Measurements from ENCODE around the gene FMO3.

The FMO3 gene

DNA sequence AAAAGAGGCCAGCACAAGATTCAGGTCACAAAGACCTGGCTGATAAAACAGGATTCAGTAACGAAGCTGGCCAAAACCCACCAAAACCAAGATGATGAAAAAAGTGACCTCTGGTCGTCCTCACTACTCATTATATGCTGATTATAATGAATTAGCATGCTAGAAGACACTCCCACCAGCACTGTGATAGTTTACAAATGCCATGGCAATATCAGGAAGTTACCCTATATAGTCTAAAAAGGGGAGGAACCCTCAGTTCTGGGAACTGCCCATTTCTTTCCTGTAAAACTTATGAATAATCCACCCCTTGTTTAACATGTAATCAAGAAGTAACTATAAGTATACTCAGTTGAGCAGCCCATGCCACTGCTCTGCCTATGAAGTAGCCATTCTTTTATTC lies 68.4 kb downstream of the FMO3 start:
- DNase-seq (ENCODE audit: low spot score), result no peak
- TF ChIP-seq, protein P1, sequence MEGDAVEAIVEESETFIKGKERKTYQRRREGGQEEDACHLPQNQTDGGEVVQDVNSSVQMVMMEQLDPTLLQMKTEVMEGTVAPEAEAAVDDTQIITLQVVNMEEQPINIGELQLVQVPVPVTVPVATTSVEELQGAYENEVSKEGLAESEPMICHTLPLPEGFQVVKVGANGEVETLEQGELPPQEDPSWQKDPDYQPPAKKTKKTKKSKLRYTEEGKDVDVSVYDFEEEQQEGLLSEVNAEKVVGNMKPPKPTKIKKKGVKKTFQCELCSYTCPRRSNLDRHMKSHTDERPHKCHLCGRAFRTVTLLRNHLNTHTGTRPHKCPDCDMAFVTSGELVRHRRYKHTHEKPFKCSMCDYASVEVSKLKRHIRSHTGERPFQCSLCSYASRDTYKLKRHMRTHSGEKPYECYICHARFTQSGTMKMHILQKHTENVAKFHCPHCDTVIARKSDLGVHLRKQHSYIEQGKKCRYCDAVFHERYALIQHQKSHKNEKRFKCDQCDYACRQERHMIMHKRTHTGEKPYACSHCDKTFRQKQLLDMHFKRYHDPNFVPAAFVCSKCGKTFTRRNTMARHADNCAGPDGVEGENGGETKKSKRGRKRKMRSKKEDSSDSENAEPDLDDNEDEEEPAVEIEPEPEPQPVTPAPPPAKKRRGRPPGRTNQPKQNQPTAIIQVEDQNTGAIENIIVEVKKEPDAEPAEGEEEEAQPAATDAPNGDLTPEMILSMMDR (IDR thresholded peaks at IDR 0.05; ENCODE audit: extremely low read depth, insufficient read depth, missing control alignments), result no peak
- in situ Hi-C loops (cut with MboI; ENCODE audit: low pct_unique_long_range_greater_than_20kb, low sequenced_read_pairs, unreplicated experiment), result no loop called here

DNA sequence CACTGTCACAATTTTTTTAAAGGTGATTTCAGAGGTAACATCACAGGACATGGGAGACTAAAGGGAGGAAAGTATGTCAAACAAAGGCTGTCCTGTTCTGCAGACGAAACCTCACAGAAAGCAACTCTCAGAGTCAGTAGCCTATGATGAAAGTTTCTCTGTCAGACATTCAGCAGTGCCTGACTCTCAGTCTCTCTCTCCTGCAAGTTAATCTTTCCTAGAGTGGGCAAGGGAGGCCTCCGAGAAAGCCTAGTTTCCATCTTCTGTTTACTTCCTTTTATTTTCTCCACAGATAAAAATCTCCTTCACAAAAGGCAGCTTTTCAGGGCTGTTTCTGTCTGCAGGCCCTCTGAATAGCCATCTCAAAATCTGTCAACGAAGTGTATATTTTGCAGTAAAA lies 69.5 kb downstream of the FMO3 start:
- TF ChIP-seq, protein P1 (IDR thresholded peaks at IDR 0.05; ENCODE audit: extremely low read depth, insufficient read depth, missing control alignments), result no peak
- in situ Hi-C loops (cut with MboI; ENCODE audit: low pct_unique_long_range_greater_than_20kb, low sequenced_read_pairs, unreplicated experiment), result no loop called here
- DNase-seq (ENCODE audit: low spot score), result no peak

DNA sequence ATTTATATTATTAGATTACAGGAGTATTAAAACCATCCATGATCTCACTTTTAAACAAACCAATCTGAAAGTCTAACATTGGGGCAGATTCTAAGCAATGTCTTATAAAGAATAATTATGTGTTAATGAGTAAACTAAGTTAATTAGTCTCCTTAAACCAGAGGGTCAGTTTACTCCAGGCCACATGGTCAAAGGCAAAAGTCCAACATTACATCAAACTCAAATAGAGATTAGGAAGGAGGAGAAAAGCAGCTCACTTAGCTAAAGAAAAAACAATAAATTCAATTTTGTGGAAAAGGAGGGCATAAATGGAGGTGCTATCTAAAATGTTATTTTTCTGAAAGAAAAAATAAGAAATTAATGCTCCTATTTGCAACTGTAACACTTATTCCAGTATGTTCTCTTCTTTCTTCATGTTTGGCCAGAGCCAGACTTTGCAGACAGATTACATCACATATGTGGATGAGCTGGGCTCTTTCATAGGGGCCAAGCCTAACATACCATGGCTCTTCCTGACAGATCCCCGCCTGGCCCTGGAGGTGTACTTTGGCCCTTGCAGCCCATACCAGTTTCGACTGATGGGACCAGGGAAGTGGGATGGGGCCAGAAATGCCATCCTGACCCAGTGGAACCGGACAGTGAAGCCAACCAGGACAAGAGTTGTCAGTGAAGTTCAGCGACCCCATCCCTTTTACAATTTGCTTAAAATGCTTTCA lies 70.1 kb downstream of the FMO3 start:
- in situ Hi-C loops (cut with MboI; ENCODE audit: low pct_unique_long_range_greater_than_20kb, low sequenced_read_pairs, unreplicated experiment), result no loop called here
- TF ChIP-seq, protein P1 (IDR thresholded peaks at IDR 0.05; ENCODE audit: extremely low read depth, insufficient read depth, missing control alignments), result no peak
- DNase-seq (ENCODE audit: low spot score), result no peak

- TF ChIP-seq, protein P1 (IDR thresholded peaks at IDR 0.05; ENCODE audit: extremely low read depth, insufficient read depth, missing control alignments), result no peak
- DNase-seq (ENCODE audit: low spot score), result no peak
- in situ Hi-C loops (cut with MboI; ENCODE audit: low pct_unique_long_range_greater_than_20kb, low sequenced_read_pairs, unreplicated experiment), result no loop called here
Measured at GRCh38 chr1:171161431-171161830, 70.7 kb downstream of the FMO3 start.

DNA sequence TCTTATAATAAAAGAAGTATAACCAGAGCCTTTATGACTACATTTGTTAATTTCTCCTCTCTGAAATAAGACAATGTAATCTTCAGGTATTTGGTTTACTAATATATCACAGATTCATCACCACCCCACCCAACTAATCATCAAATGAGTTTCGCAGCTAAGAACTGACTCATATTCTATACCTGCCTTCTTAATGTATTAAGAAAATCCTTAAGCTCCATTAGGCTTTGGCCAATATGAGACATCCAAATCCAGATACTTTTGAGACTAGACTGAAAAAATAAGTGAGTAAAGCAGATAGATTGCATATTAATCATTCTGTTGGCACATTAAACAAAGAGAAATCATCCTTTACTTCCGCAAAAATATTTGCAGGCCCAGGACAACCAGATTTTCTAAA lies 75.7 kb downstream of the FMO3 start:
- DNase-seq (ENCODE audit: low spot score), result no peak
- in situ Hi-C loops (cut with MboI; ENCODE audit: low pct_unique_long_range_greater_than_20kb, low sequenced_read_pairs, unreplicated experiment), result no loop called here
- TF ChIP-seq, protein P1 (IDR thresholded peaks at IDR 0.05; ENCODE audit: extremely low read depth, insufficient read depth, missing control alignments), result no peak

Data from GM13977 (cell line).